ENCODE results near the gene CMIP. TPM values are rescaled to one million over a fixed set of nuclear protein-coding genes. Genes with fewer than 3 reads are reported as not detected.
"Not testable (repeated sequence)": the region's sequence is repeated elsewhere in the genome, so short reads cannot be mapped to it uniquely, and the experiment has no call there.

CMIP gene
- total RNA-seq, 1 donor from 2014 or later: 18.8 TPM

DNA sequence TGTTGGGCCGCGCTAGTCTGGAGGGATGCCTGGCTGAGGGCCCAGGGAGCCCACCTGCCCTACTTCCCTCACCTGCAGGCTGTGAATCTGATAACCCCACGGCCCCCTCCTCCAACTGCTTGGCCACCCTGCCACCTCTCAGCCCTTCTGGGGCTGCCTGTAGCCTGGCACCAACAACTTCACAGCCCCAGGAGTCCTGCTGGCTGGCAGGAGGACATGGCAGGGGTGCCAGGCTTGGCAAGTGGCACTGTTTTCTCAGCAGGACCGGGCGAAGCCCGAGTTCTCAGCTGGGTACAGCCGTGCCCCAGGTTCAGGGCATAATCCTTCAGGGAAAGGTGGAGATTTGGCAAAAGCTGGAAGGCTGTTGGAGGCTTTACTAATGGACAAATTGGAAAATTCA, 129.6 kb downstream of the CMIP start:
- DNase-seq (ENCODE audit: low spot score in 2 of 2) (no peak), FAIRE-seq (no peak)

DNA sequence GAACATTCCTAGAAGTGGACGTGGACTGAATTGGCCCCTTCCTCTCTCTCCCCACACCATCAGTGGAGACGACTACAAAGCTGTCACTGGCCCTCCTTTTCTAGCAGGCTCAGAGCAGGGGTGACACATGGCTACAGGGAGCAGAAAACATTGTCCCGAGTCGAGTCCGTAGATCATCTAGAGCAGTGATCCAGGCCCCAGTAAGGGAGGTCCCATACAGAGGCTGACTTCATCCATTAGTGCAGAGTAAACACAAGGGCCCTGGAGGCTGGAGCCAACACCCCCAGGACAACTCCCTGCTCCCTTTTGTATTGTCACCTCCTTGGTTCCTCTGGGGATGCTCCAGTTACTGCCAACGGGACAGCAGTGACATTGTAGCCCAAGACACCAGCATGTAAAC, 130.7 kb downstream of the CMIP start:
- DNase-seq (ENCODE audit: low spot score in 2 of 2) (no peak), FAIRE-seq (no peak)

DNA sequence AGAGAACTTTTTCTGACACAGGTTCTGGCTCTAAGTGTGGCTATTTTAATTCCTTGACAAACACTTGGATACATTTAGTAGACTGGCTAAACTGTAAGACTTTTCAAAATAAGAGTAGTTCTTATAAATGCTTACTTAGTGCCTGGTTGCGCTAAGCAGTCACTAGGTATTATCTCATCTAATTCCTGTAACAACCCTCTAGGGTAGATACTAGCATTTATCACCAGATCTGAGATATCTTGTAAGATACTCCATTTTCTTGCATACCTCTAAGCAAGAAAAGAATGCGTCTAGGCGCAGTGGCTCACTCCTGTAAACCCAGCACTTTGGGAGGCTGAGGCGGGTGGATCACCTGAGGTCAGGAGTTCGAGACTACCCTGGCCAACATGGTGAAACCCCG, 131.2 kb downstream of the CMIP start:
- no peak for FAIRE-seq

DNA sequence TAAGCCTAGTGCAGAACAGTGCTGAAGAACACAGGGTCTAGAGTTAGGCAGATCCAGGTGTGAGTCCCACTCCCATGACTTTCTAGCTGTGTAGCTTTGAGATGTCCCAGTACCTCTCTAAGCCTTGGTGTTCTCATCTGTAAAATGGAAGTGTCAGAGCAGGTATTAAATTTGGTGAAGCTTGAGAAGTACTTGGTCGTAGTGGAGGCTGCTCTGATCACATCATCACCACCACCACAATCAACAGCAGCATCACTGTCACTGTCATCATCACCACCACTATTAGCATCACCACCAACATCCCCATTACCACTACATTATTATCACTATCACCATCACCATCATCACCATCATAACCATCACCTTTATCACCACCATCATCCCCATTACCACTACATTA, 132.1 kb downstream of the CMIP start:
- FAIRE-seq (no peak), DNase-seq (ENCODE audit: low spot score in 2 of 2) (no peak)

More for the DNA sequence above, 131.2 kb downstream of the CMIP start:
- no peak for DNase-seq (ENCODE audit: low spot score in 2 of 2)

DNA sequence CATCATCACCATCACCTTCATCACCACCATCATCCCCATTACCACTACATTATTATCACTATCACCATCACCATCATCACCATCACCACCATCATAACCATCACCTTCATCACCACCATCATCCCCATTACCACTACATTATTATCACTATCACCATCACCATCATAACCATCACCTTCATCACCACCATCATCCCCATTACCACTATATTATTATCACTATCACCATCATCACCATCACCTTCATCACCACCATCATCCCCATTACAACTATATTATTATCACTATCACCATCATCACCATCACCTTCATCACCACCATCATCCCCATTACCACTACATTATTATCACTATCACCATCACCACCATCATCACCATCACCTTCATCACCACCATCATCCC, 132.7 kb downstream of the CMIP start:
- not testable (repeated sequence) for FAIRE-seq; DNase-seq (ENCODE audit: low spot score in 2 of 2)

DNA sequence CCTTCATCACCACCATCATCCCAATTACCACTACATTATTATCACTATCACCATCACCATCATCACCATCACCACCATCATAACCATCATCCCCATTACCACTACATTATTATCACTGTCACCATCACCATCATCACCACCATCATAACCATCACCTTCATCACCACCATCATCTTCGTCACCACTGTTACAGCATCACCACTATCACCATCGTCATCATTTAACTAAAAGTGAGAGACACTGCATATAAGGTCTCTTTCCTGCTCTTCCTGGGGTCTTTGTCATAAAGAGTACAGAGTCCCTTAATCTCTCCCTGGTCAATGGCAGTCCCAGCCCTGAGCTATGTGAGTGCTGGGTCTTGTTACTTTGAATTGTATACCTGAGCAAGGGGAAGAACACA, 133.5 kb downstream of the CMIP start:
- FAIRE-seq (no peak), DNase-seq (ENCODE audit: low spot score in 2 of 2) (no peak)

DNA sequence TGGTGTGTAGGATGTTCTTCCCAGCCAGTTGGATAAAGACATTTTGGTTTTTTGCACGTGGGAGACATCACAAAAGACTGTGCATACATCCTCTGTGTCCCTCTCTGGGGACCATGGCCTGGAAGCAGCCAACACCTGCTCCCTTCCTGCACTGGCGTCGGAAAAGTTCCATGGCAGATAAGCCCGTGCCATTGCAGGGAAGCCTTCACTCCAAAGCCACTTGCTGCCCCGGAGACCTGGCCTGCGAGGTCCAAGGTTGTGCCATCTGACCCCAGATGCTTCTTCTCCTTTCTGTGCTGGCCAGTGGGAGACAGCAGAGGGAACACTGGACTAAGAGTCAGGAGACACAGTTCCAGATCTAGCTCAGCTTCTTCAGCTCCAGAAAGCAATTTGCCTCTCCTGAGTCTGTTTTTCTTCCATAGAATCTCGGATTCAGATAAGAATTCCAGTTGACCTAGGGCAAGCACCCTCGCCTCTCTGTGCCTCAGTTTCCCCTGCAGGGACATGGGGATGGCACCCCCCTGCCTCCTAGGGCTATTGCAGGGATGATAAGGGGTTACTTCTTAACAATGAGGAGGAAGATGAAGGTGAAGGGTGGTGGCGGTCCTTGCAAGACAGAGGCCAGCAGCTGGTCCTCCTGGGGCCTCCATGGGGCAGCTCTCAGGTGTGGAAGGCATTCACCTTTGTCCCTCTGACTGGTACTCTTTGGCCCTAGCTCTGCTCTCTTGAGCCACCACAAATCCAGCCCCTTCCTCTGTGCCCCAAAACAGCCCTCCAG, 134.2 kb downstream of the CMIP start:
- FAIRE-seq (no peak), DNase-seq (ENCODE audit: low spot score in 2 of 2) (no peak)

DNA sequence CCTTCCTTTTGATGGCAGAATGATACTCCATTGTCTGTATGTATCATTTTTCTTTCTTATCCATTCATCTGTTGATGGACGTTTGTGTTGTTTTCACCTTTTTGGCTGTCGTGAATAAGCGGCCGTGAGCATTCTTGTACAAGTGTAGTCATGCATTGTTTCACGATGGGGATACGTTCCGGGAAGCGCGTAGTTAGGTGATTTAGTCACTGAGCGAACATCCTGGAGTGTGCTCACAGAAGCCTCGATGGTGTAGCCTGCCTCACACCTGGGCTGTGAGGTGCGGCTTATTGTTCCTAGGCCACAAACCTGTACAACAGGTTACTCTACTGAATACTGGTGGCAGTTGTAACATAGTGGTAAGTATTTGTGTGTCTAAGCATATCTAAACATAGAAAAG, 136.5 kb downstream of the CMIP start:
- no peak for FAIRE-seq
- DNase-seq (ENCODE audit: low spot score in 2 of 2): no peak

DNA sequence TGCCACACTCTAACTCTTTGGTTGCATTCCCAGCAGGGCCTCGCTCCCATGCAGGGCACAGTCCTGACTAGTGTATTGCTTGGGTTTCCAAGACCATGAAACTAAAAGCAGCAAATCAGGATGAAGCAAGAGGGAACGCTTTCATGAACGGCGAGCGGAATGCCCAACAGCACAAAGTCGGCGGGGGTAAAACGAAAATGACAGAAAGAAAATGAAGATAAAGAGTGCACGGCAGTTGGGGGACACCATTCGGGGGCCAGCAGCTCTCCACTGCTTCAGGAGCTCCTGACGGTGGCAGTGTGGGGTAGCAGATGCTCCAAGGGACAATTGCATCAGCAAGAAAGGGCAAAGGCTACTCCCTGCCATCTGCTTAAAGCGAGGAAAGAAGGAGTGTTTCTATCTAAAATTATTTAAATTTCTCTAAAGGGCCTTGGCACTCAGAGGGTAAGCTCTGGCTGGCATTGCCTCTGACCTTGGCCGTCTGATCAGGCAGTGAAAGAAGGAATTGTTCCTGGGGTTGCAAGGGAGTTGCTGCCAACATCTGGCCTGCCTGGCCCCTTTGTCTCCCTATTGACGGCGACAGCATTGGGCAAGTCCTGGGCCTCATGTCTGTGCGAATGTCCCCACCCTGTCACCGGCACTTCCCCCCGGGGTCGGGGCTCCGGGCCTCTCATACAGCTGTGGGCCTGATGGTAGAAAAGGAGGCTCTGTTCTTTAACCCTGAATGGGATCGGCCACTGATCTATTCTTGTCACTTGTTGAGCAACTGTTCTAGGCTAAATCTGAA, 138.2 kb downstream of the CMIP start:
- DNase-seq (ENCODE audit: low spot score in 2 of 2) (peak; percentile 46 to 58), FAIRE-seq (no peak)

DNA sequence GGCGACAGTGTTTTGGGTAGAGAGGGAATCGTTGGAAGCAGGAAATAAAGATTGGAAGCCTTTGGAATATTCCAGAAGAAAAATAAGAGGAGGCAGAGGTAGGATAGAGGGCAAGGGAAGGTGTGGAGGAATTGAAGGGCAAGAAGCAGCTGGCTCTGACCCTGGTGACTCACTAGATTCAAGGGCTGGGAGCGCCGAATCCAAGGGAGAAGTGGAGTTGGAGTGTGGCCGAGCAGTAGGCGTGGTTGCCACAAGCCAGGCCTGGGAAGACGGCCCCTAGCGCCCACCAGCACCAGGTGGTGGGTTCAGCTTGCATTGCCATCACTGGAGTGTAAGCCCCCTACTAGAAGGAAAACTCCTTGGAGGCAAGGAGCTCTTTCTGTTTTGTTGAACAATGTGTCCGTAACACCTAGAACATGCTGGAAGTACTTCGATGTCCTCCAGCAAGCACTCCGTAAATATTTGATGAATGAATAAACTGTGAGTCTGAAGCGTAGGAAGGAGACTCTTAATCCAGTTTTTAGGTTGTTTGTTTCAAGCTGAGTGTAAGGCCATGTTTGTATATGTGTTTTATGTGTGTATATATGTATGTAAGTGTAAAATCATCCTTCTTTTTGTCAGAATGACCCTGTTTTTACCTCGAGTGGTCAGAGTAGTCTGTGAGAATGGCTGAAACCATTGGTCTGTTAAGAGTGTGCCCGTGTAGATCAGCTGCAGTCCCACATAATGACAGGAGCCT, 139.5 kb downstream of the CMIP start:
- no peak for FAIRE-seq
- DNase-seq (ENCODE audit: low spot score in 2 of 2): no peak

DNA sequence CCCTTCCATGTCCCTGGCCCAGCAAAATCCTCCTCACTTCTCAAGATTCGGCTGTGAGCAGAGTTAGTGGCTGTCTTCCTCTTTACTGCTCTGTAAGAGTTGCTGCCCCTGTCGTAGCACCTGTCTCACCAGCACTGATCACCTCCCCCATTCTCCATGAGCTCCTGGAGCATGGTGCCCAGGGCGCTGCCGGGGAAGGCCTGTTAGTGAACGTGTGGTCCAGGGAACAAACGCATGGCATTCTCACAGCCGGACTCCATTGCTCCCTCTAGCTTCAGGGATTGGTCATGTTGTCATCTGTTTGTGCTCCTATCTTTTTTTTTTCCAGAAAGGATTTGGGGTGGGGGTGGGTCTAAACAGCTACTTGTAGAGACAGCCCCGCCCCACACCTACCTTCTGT, 141.2 kb downstream of the CMIP start:
- FAIRE-seq (no peak), DNase-seq (ENCODE audit: low spot score in 2 of 2) (no peak)

DNA sequence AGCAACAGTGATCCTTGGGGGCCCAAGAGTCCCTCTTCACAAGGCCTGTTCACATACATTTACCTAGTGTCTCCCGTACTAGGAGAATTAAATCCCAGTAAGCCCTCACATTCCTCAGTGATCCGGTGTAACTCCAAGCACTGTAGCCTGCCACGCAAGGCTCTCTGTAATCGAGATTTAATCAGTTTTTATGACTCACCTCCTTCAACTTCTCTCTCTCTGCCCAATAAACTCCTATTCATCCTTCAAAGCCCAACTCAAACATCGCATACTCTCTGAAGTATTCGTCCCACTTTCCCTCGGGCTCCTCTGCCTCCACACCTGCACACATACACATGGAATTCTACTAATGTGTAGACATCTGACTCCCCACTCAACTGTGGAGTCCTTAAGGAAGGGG, 141.8 kb downstream of the CMIP start:
- DNase-seq (ENCODE audit: low spot score in 2 of 2) (no peak), FAIRE-seq (no peak)

DNA sequence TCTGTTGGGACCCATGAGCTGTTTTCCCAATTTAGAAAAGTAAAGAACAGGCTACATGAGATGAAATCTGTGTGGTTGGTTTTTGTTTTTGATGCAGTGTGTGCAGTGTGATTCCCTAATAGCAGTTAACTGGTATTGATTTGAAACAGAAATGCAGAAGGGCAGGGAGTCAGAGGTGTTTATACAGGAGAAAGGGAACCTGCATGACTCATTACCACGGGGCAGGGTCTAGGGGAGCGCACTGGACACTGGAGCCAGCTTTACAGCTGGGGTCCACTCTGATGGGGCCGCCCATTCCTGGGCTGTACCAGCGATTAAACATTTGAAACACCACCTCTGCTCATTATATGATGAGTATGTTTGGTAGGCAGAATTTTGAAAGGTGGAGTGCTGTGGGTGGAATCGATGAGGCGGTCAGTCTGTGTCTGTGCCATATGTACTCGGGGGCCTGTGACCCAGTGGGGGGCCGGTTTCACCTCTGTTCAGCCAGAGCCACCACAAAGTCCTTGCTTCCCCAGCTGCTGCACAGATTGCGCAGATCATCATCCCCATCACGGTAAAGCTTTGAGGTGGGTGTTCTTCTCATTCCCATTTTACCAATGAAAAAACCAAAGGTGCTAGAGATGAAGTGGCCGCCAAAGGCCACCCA, 142.5 kb downstream of the CMIP start:
- DNase-seq (ENCODE audit: low spot score in 2 of 2): no peak
- FAIRE-seq: no peak

DNA sequence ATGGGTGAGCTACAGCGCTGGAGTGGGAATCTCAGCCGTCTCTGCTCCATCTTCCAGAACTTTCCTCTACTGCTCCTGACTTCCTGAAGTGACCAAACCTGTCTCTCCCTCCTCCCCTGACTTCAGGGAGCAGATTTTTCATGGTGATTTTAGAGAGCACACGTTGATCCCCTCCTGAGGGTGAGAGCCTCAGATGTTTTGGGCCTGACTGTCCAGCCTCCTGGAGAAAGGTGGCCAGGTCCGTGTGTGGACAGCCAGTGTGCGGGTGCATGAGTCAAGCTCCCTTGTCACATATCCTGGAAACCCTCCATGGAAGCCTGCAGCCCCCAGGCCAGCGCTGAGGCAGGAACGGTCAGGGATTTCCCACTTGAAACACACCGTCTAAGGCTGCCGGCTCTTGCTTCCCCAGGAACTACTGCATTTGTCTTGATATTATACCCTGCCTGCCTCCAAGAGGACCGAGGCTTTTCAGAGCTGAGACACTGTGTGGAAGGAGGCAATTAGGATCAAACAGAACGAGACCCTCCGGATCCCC, 143.1 kb downstream of the CMIP start:
- FAIRE-seq (no peak), DNase-seq (ENCODE audit: low spot score in 2 of 2) (no peak)

DNA sequence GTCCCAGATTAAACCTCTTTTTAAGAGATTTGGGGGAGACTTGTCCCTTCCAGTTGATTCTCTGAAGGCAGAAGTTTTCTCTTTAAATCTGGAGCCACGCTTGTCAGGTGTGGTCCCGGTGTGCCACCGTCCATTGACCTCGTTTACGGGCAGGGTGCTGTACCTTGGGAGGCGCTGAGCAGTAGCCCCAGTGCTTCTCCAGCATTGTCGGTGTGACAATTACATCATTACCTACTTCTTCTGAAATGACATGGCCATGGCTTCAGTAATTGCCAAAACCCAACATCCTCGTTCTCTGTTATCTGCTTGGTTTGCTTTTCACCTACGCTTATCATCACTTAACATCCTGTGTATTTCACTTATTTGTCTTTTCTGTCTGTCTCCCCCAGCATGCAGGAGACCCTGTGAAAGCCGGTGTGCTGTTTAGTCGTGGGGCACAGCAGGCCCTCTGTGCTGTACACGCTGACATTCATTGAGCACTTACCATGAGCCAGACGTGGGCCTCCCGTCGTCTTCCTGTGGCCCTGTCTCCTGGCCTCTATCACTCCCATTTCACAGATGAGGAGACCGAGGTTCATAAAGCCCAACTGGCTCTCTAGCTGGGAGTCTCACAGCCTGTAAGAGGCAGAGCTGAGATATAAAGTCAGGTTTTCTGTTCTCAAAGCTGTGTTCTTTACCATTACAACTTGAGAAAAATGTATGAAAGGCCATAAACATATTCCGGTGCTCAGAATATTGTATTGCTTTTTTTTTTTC, 143.9 kb downstream of the CMIP start:
- DNase-seq (ENCODE audit: low spot score in 2 of 2) (no peak), FAIRE-seq (no peak)

DNA sequence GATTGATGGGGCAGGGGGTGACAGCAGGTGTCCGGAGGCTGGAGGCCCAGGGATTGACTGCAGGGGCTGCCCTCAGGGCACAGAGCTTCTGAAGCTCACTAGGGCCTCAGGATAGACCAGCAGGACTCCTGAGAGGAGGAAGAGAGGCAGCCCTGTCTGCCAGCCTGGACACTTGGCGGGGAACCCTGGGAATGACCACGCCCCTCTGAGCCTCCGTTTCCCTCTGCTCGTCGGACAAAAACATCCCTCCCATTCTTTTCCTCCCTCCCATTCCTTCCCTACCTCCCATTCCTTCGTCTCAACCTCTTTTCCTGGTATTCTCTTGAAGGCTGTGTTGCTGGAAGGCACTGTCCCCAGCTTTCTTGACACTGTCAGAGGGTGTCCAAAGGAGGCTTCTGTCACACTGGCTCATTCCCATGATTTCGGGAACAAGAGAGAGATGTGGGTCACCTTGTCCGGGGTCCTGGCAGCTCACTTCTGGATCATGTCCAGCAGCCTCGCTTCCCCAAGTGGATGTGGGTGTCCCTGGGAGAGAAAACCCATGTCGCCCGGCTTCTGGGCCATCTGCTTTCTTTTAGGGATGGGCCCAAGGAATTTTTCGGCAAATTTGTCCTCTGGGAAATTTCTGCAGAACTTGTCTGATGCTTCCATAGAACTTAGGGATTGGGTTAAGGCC, 145.5 kb downstream of the CMIP start:
- FAIRE-seq: no peak
- DNase-seq (ENCODE audit: low spot score in 2 of 2): no peak

DNA sequence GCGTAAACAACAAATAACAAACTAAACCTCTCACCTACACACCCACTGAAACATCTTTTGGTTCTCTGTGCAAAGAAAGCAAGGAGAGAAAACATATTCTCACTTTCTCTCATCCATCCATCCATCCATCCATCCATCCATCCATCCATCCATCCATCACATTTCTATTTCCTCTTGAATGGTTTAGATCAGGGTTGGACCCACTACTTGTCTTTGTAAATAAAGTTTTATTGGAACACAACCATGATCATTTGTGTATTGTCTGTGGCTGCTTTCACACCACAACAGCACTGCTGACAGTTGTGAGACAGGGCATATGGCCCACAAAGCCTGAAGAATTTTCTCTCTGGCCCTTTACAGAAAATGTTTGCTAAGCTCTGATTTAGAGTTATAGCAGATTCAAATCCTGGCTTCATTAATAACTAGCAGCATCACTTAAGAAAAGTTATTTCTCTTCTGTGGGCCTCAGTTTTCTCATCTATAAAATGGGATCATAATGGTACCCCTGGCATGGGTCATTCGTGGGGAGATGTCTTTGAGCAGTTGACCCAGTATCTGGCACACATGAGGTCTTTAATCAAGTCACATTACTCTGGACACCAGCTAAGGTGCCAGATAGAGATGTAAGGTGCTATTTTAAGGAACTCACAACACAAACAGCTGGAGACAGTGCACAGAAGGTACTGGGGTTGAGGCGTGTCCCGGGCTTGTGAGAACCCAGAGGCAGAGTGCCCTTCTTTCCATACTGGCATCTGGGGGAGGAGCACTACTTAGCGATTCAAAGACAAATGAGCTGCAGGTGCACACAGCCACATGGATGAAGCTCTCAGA, 146.3 kb downstream of the CMIP start:
- no peak for DNase-seq (ENCODE audit: low spot score in 2 of 2)
- FAIRE-seq: no peak

DNA sequence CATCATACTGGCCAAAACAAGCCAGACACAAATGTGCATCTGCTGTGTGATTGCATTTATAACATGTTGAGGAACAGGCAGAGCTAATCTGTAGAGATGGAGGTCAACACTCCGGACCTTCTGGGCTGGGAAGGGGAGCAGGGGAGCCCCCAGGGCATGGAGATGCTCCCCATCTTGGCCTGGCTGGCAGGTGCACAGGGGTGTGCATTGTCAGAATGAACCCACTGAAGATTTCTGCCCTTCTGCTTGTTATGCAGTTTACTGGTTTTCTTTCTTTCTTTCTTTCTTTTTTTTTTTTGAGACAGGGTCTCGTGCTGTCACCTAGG, 146.9 kb downstream of the CMIP start:
- DNase-seq (ENCODE audit: low spot score in 2 of 2): no peak
- no peak for FAIRE-seq
